CD4-positive, alpha-beta T cell treated with Interleukin-21 for 1 hour (primary cell): ENCODE results near the gene ENTHD1.

ENCODE experiments used
- DNase-seq: peaks from one replicate; pipeline ENCODE4 v3.0.0-alpha.2; 2020

ENTHD1 gene

DNA sequence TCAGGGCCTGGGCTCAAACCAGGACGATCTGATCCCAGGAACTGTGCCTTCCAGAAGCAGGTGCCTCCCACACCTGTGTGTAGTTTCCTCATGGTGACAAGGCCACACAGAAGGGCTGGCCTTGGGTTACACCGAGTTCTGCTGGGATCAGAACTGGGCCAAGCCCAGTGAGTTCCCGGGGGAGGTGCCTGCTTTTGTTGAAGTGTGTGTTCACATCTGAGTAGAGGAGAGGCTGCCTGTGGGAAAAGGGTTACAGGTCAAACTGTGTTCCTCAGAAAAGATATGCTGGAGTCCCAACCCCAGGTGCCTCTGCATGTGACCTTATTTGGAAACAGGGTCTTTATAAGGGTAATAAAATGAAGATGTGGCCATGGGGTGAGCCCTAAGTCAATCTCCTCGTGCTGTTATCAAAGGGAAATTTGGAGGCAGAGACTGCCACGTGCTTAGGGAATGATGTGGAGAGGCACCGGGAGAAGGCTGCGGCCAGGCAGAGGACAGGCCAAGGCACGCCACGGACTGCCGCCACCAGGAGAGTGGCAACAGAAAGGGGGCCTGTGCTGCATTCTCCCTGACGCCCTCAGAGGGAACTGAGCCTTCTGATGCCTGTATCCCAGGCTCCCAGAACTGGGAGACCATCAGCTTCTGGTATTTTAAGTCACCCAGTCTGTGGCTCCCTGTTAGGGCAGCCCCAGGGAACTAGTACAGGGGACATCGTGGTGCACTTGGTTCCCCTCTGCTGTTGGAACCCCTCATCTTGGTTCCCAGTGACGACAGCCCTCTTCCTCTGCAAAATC, 164.2 kb downstream of the ENTHD1 start:
- no peak for DNase-seq

DNA sequence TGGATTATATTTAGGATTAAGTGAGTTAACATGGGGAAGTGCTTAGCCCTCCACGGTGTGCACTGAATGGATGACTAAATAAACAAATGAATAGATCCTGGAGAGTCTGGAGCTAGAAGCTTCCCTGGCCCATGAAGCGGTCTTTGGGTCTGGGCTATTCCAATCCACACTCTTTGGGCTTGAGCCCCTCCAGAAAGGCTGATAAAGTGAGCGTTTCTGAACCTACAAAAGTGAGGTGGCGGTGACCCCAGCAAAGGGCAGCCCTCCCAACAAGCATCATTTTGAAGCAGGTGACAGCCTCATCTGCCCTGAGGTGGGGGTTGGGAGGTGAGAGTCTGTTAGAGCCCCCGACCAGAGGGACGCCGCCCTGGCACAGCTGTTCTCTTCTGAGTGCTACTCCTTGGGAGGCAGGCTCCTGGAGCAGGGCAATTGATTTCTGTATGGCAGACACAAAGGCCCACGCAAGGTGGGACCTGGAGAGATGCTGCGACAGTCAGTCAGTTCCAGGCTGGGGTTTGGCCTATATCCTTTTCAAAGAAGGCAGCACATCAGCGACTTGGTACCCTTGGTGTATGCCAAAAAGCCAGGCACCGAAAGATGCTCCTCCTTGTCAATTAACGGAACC, 165.2 kb downstream of the ENTHD1 start:
- DNase-seq, result no peak

DNA sequence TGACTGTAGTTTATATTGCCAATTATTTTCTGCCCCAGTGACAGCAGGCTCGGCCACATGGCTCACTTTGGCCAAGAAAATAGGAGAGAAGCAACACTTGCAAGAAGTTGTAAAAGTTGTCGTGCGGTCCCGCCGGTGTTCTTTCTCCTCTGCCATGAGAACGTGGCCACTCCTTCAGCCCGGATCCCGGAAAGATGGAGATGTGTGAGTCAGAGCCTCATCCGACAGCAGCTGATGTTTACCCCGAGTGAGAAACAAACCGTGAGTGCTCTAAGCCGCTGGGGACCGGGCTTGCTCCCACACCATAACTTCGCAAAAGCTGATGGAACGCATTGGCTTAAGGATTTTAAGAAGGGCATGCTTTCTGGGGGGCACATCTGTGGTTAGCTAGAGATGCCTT, 166.0 kb downstream of the ENTHD1 start:
- DNase-seq, result no peak

DNA sequence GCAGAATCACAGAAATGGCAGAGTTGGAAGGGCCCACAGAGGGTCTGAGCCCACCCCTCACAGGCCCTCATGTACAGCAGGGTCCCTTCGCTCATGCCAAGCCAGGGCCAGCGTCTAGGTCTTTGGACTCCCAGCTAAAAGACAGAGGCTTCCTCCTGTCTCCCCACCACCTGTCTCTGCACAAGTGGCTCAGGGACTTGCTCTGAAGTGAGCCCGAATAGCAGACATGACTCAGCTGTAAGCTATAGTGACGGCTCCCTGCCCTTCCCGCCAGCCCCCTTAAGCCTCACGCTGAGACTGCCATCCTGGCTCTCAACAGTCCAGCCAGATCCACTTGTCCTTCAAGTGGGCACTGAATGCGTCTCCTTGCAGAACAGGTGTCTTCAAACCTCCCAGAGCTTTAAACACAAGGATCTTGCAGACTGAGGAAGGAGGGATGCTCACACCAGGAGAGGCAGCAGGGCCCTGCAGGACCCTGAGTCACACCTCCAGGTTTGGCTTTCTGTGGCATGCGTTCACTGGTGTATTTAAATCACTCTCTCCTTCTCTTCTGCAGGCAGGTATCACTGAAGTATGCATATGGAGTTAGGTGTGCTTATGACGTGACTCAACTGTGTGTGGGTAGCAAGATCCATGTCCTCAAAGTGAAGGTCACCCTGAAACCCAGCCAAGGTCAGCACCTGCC, 168.1 kb downstream of the ENTHD1 start:
- DNase-seq, result no peak

DNA sequence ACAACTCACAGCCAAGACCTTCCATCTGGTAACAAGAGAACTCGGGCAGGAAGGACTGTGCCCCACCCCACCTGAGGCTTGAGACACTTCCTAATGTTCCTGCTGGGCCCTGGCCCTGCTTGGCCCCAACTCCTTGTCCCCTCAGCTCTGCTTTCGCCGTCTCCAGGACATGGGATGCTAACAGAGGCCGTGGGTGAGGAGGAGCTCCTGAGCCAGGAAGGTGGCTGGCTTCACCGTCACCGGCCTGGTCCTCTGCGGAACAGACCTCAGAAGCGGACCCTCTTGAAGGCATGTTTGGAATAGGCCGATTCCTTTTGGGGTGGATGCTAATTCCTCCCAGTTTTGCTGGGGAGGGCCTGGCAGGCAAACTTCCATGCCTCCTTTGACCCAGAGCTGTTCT, 168.7 kb downstream of the ENTHD1 start:
- DNase-seq, result no peak

DNA sequence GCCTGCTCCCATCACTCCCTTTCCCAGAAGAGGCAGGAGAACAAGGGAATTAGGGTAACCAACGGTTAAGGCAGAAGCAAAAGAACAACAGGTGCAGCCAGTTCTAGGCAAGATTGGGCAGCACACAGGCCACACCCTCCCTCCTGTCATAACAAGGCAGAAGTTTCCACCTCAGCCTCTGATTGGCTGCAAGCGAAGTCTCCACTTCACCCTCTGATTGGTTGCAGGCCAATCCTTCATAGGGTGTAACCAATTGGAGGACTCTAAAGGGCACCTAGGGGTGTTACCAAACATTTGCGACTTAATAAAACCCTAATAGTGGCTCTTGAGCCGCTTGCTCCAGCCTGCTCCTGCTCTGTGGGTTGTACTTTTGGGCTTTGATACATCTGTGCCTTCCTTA, 169.2 kb downstream of the ENTHD1 start:
- no peak for DNase-seq

DNA sequence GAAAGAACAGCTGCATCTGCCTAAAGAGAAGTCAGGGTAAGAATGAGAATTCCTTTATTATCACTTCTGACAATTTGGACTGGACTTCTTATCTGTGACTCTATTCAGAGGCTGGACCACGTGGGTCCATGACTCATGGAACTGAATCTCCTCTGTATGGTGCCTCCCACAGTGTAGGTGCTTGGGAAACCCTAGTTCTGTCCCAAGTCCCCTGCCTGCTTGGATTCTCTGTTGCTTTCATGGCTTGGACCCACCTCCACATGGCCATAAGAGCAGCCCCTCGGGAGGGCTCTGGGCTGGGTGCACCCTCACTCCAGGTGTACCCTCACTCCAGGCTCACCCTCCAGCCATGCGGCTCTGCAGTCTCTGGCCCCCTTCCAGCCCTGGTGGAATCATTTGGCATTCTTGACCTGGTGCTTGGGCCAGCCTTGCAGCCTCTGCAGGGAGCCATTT, 169.6 kb downstream of the ENTHD1 start:
- no peak for DNase-seq

DNA sequence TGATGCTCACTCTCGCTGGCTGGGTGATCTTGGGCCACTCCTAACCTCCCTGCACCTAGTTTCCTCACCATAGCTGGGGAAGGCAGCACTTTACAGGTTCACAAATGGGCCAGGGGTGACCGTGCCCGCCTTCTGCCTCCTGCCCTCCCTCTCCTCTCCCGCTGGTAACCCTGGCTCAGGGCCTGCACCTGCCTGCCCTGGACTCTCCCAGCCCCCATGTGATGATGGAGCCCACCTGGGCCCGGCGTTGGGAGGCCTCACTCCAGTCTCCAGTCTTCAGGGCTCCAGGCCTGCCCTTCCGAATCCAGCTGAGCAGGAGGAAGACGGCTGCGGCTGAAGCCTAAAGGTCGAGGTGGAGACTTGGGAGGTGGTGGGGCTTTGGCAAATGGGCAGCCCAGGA, 170.1 kb downstream of the ENTHD1 start:
- DNase-seq, result no peak

DNA sequence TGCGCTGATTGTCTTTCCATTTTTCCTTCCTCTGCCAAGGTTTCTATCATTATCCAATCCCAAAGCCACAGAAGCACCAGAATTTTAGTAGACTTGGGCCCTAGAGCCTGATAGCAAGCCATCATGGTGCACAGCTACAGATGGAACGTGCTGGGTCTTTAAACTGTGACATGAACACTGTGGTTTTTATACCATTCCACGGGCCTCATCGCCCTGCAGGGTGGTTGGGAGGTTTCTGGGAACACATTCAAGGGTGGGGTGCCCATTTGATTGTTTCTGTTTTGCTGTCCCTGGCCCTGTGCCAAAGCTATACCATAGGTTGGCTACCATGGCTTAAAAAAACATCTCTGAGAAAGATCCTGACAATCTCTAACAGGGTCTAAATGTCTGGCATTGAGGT, 171.1 kb downstream of the ENTHD1 start:
- no peak for DNase-seq

DNA sequence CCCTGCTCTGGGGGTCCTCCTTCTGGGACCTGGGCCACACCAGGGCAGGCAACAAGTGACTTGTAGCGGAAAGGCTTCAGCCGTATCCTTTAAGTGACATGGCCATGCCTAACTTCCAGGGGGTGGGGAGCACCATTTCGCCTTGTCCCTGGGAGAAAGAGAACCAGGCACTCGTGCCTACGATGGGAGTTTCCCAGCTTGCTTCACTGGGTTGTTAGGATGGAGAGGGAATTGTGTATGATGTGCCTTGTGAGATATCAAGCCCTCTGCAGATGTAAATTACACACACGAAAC, 171.6 kb downstream of the ENTHD1 start:
- no peak for DNase-seq

DNA sequence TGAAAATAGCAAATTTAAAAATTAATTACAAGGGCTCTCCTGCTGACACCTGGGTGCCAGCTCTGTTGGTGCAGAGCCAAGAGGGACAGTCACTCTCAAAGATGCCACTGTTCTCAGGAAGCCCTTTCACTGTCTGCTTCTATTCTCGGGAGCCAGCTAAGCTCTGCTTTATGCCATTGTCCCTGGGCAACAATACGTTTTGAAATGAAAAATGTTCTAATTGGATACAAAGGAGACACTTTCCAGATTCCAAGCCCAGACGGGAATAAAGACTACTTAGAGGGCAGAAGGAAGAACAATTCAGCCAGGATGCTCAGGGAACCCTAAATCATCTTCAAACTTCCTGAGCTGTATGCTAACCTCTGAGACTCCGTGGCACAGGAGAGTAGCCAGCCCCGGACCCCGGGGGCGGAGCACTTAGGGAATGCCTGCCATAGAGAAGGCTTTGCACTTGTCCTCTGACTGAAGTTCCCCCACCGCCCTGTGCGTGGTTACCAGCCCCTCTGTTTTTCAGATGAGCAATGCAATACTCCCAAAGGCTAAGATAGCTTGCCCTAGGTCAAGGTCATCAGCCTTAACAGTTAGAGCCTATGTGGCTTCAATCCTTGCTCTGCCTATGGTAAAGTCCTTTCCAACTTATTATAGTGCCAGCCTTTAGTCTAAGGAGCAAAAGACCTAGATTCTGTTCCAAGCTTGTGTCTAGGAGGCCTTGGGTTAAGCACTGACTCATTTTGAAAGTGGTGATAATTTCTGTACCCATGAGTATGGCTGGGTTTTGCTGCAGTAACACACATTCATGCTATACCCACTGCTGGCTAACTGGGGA, 172.1 kb downstream of the ENTHD1 start:
- no peak for DNase-seq

DNA sequence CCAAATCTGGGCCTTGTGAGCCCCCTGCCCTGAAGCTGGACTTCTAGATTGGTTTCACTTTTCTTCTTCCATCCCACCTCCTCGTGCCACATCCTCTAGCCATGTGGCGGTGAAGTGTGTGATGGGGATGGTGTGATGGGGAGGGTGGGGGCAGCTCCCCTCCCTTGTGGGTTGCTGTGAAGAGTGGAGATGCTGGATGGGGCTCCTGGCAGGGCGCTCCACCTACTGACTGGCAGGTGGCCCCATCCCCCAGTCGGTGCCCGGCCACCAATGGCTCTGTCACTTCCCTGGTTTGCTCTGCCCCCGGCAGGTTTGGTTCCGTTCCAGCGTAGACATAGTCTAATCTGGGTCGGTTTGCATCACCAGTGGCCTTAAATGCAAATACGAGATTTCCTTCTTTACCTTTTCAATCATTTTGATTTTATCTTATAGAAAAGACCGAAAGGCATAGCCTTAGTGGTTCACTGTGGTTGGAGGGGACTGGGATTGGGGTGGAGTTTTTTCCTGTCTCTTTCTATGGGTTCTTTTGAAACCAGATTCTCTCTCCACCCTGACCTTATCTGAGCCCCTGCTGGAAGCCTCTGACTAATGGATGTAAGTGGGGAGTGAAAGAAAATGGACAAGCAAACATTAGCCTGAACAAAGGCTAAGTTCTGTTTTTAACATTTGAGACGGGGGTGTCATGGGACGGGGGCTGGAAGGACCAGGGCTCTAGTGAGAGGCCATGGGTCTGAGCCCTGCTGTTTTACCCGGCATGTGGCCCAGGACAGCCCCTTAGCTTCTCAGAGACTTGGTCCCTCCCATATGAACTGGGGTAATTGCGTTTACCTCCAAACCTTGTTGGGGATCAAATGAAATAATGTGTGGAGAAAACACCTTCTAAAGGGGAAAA, 173.8 kb downstream of the ENTHD1 start:
- no peak for DNase-seq

DNA sequence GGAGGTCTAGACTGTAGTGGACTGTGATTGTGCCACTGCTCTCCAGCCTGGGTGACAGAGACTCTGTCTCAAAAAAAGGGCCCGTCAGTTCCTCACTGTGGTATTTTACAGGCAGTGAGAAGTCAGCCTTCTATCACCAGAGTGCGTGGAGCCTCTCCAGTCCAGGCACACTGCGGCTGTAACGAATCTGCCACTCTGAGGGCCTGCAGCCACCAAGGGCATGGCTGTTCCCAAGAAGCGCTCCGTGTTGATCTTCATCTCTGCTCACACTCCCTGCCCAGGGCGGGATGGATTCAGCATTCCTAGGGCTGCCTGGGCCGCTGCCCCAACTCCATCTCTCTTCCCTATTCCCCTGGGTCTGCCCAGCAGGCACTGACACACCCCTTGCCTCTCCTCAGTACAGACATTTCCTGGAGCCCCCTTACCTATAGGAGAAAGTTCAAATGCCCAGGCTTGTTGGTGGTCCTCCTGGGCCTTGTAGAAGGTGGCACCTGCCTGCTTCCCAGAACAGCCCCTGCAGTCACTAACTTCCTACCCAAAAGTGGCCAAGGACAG, 174.6 kb downstream of the ENTHD1 start:
- no peak for DNase-seq

DNA sequence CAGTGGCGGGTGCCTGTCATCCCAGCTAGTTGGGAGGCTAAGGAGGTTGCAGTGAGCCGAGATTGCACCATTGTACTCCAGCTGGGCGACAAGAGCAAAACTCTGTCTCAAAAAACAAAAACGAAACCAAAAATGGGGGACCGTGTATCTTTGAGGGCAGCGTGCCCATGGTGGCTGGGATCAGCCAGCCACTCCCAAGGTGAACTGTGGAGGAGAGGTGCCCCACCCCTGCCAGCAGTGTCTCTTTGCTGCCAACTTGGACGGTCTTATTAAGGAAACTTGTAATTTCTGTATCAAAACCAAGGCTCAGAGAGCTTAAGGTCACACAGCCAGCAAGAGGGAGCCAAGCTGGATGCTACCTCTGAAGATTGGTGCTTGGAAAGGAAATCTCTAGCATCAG, 175.4 kb downstream of the ENTHD1 start:
- no peak for DNase-seq

DNA sequence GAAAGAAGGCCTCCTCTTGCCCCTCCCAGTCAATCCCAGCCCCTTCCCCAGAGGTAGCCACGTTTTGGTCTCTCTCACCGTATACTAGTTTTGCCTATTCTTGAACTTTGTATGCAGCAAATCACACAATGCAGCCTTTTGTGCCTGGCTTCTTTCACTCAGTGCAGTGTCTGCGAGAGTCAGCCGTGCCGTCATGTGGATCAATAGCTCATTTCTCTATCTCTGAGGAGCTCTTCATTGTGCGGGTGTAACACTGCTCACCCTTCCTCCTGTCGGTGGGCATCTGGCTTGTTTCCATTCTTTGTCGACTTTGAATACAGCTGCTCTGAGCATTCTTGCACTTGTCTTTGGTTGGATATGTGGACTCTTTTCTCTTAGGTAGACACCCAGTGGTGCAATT, 176.5 kb downstream of the ENTHD1 start:
- DNase-seq, result no peak

DNA sequence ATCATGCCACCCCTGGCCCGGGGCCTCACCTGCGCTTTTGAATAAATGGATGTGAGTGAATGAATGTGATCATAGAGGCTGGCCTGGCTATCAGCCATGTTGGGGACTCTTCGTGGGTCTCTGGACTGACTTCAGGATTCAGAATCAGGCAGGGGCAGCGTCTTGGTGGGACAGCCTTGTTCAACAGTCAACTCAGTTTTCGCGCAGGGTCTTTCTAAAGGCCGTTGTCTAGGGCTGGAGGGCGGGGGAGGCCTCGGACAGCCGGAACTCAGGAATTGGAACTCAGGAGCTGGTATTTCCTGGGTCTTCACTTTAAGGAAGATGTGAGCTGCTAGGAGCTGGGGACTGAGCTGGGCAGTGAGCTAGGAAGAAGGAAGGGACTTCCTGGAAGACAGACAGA, 177.0 kb downstream of the ENTHD1 start:
- DNase-seq, result no peak

DNA sequence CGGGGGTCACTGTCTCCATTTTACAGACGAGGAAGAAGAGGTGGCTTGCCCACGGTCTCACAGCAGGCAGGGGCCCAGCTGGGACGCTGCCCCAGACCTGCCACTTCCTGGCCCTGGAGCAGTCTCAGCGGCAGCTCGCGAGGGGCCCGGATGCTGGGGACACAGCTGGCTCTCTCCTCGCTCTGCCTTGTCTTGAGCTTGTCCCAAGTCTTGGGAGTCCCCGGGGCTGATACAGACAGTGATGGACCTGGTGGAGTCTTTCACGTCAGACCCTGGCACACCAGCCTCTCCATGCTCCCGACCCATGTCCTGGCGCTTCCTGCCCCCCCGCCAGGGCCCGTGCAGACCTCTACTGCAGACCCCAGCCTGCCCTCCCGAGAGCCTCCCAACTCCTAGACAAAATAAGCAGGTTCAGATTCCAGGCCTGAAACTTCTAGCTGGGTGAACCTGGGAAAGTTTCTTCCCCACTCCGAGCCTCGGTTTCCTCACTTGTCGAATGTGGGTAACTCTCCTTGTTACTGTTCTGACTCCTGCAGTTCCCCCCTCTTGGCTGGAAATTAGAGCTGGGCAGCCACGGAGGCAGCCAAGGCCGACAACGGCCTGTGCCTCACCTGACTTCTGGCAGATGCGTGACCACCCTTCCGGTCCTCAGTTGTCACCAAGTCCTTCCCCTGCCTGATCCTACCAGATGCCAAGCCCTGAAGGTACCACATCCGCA, 177.6 kb downstream of the ENTHD1 start:
- no peak for DNase-seq

DNA sequence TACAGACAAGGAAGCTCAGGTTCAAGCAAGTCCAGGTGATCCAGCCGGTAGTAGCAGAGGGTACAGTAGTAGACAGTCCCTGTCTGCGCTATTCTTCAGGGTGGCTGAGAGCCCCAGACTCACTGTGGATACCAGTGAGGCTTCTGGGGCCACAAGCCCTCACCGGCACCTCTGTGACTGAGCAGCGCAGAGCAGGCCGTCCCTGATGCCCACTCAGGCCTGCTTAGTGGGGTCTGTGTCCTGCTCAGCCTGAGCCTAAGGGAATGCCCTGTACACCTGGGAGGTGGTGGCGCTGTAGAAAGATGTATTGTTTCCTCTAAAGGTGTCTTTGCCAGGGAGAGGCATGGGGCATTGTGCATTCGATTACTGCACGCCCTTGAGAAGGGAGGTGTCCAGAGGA, 179.2 kb downstream of the ENTHD1 start:
- DNase-seq, result no peak

DNA sequence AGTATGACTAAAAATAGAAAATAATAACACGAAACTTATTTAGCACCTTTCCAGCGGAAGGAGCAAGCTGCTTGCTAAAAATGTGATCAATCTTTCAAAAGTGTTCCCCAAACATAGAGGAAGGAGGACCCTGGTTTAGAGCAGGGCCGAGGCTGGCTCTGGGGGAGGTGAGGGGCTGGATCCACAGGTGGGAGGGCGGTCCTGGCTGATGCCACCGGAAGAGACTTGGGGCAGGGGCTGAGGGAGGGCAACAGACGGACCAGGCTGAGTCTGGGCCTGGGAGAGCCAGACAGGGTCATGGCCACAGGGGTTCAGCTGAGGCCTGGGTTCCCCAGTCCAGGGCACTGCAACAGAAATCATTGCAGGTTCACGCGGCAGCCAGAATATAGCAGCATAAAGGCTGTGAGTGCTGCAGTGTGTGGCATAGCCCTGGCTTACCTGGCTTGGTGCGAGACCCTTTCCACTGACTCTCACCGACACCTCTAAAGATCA, 179.7 kb downstream of the ENTHD1 start:
- DNase-seq, result no peak

DNA sequence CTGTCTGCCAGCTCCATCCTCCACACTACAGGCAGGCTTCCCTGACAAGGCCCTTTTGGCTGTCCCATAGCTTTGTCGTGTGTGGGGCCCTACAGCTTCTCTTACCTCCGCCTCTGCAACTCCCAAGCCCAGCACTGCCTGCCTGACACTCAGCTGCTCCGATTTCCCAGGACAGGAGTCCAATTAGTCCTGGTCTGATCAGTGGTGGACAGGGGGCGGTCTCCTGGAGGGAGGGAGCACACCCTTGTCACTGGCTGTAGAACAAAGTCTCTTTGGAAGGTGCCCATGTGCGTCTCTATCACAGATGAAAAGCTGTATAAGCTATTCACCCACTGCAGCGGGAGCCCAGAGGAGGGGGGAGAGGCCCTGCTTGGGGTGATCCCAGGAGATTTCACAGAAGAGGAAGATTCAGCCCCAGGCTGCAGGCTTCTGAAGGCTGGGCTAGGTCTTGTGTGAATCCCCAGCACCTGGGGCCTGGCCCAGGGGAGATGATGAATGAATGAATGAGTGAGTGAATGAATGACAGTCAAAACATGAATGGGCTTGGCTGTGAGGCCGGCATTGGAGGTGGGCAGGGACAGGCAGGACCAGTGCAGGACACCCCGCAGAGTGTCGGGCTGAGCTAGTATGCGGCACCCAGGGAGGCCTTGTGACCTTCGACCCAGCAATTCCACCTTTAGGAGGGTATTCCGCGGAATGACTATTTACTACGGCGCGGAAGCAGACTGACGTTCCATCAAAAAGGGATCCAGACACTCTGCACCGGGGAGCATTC, 180.6 kb downstream of the ENTHD1 start:
- no peak for DNase-seq
